ENCODE measurements around the gene IL20RB. TPM values are rescaled to one million over a fixed set of nuclear protein-coding genes. Genes with fewer than 3 reads are reported as not detected.

The IL20RB gene
- total and polyA plus RNA-seq, 2 of the 13 experiments (the other 11 are each of a cell fraction or from before 2014, with no cell fraction given) = 0.22 to 0.32 TPM

GRCh38 chr3:137011153-137011552 lies 53.4 kb downstream of the IL20RB start:
- no peak for DNase-seq (ENCODE audit: low spot score)
- H2AFZ ChIP-seq (ENCODE audit: low read length) = no peak overlapping the region
- H3K4me3 ChIP-seq (replicated peaks in 1 of 3; ENCODE audit: insufficient read depth in 1 of 3, low read depth in 2 of 3, low read length in 3 of 3) = no peak overlapping the region
- no peak for TF ChIP-seq PHB2 (IDR thresholded peaks at IDR 0.05; ENCODE audit: partially characterized antibody)
- TF ChIP-seq HOXA5 (CRISPR knock-in tag; IDR thresholded peaks at IDR 0.05) = no peak
- TF ChIP-seq NFRKB (IDR thresholded peaks at IDR 0.05) = no peak
- TF ChIP-seq, protein P1, sequence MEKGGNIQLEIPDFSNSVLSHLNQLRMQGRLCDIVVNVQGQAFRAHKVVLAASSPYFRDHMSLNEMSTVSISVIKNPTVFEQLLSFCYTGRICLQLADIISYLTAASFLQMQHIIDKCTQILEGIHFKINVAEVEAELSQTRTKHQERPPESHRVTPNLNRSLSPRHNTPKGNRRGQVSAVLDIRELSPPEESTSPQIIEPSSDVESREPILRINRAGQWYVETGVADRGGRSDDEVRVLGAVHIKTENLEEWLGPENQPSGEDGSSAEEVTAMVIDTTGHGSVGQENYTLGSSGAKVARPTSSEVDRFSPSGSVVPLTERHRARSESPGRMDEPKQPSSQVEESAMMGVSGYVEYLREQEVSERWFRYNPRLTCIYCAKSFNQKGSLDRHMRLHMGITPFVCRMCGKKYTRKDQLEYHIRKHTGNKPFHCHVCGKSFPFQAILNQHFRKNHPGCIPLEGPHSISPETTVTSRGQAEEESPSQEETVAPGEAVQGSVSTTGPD (CRISPR knock-in tag; IDR thresholded peaks at IDR 0.05) = no peak
- ATAC-seq = no peak
- no peak for FAIRE-seq
- CTCF ChIA-PET (ENCODE audit: low intra/inter-chr PET ratio, low total read pairs) = no interaction called here
- intact Hi-C loops (cut with micrococcal nuclease; ENCODE audit: unreplicated experiment) (no loop called here), in situ Hi-C loops (cut with HindIII; ENCODE audit: extremely low pct_ligation_motif_present, low pct_unique_long_range_greater_than_20kb) (loop anchor here (5.0 to 25.0 kb wide), 3 partner anchors 254 to 936 kb away; no protein-coding TSS in a partner anchor)
- BruUV-seq (replicated peaks) = no TSS peak
- H3K4me1 ChIP-seq (ENCODE audit: insufficient read depth, low read length) = peaks cover 16% of the 10 kb centered on the region
- 85% methylated on average over 4 of the region's 4 CpGs for WGBS (ENCODE audit: low lambda C conversion rate)
- POLR2A ChIA-PET = no interaction called here
- no peaks in the 10 kb centered on the region for H3K36me3 ChIP-seq (replicated peaks in 1 of 2; ENCODE audit: control insufficient read depth in 1 of 2, insufficient read depth in 2 of 2, low read length in 2 of 2)
- H3K9ac ChIP-seq (ENCODE audit: insufficient read depth, low read depth, low read length) = no peak overlapping the region
- no peak overlapping the region for H3K27ac ChIP-seq (ENCODE audit: extremely low read length, insufficient read depth, low read length)
- no peak overlapping the region for H3K4me2 ChIP-seq (ENCODE audit: low read depth, low read length)
- no peaks in the 10 kb centered on the region for H4K20me1 ChIP-seq (ENCODE audit: insufficient read depth, low read length)
- H3K79me2 ChIP-seq (ENCODE audit: insufficient read depth, low read length) = no peaks in the 10 kb centered on the region
- no peaks in the 10 kb centered on the region for H3K9me3 ChIP-seq (ENCODE audit: low read length)
- H3K27me3 ChIP-seq (ENCODE audit: control insufficient read depth in 1 of 2, insufficient read depth in 2 of 2, low read length in 2 of 2) = no peaks in the 10 kb centered on the region; a peak in 1 of 5 replicates

DNA sequence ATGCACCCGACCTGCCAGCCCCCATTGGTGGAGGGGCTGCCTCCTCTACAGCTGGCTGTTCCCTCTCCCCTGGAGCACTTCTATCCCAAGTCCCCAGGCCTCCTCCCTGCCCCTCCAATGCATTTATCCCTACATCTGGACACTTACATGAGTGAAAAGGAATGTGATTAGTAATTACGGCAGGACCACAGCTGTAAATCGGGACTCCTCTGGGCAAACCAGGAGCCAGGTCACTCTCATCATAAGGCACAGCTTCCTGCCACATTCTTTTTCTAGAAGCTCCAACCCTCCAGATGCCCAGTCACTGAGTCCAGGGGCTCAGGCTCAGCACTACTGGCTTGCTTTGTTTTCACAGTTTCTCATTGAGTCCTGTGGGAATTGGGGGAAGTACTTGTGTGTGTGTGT lies 54.3 kb downstream of the IL20RB start:
- 48% methylated on average over 3 of the region's 3 CpGs for WGBS (ENCODE audit: low lambda C conversion rate)
- H4K20me1 ChIP-seq (ENCODE audit: insufficient read depth, low read length) = no peaks in the 10 kb centered on the region
- ChIA-PET CTCF (ENCODE audit: low intra/inter-chr PET ratio, low total read pairs) (interaction anchor here (3.0 kb wide), 1 partner anchor 254 kb away, joined by 45 read pairs; no protein-coding TSS in a partner anchor), POLR2A (no interaction called here)
- FAIRE-seq (no peak), ATAC-seq (no peak), DNase-seq (ENCODE audit: low spot score) (no peak)
- H3K4me1 ChIP-seq (ENCODE audit: insufficient read depth, low read length) = peaks cover 16% of the 10 kb centered on the region
- no peaks in the 10 kb centered on the region for H3K79me2 ChIP-seq (ENCODE audit: insufficient read depth, low read length)
- H3K36me3 ChIP-seq (replicated peaks in 1 of 2; ENCODE audit: control insufficient read depth in 1 of 2, insufficient read depth in 2 of 2, low read length in 2 of 2) = no peaks in the 10 kb centered on the region
- intact Hi-C loops (cut with micrococcal nuclease; ENCODE audit: unreplicated experiment) (loop anchor here (2.0 kb wide), 1 partner anchor 149 kb away; the partner anchor contains the start of gene NCK1), in situ Hi-C loops (cut with HindIII; ENCODE audit: extremely low pct_ligation_motif_present, low pct_unique_long_range_greater_than_20kb) (loop anchor here (5.0 to 25.0 kb wide), 3 partner anchors 255 to 937 kb away; no protein-coding TSS in a partner anchor)
- H3K4me2 ChIP-seq (ENCODE audit: low read depth, low read length) = 0 out of 2 replicates have a peak overlapping the region, but pooled peaks have one; percentile 7
- no peak overlapping the region for H3K9ac ChIP-seq (ENCODE audit: insufficient read depth, low read depth, low read length)
- H3K4me3 ChIP-seq (replicated peaks in 1 of 3; ENCODE audit: insufficient read depth in 1 of 3, low read depth in 2 of 3, low read length in 3 of 3) = no peak overlapping the region
- no peak overlapping the region for H3K27ac ChIP-seq (ENCODE audit: extremely low read length, insufficient read depth, low read length)
- no peaks in the 10 kb centered on the region for H3K9me3 ChIP-seq (ENCODE audit: low read length)
- no TSS peak for BruUV-seq (replicated peaks)
- no peak overlapping the region for H2AFZ ChIP-seq (ENCODE audit: low read length)
- H3K27me3 ChIP-seq (ENCODE audit: control insufficient read depth in 1 of 2, insufficient read depth in 2 of 2, low read length in 2 of 2) = no peaks in the 10 kb centered on the region; a peak in 1 of 5 replicates
- TF ChIP-seq IKZF4 (CRISPR knock-in tag; IDR thresholded peaks at IDR 0.05; ENCODE audit: borderline replicate concordance, low read depth, not compliant biosample characterization) (no peak), EHMT2 (IDR thresholded peaks at IDR 0.05; ENCODE audit: borderline replicate concordance, low read depth, low read length) (no peak), HHEX (CRISPR knock-in tag; IDR thresholded peaks at IDR 0.05) (no peak), CTCF (CRISPR knock-in tag; IDR thresholded peaks at IDR 0.05) (no peak)
- TF ChIP-seq, protein P2, sequence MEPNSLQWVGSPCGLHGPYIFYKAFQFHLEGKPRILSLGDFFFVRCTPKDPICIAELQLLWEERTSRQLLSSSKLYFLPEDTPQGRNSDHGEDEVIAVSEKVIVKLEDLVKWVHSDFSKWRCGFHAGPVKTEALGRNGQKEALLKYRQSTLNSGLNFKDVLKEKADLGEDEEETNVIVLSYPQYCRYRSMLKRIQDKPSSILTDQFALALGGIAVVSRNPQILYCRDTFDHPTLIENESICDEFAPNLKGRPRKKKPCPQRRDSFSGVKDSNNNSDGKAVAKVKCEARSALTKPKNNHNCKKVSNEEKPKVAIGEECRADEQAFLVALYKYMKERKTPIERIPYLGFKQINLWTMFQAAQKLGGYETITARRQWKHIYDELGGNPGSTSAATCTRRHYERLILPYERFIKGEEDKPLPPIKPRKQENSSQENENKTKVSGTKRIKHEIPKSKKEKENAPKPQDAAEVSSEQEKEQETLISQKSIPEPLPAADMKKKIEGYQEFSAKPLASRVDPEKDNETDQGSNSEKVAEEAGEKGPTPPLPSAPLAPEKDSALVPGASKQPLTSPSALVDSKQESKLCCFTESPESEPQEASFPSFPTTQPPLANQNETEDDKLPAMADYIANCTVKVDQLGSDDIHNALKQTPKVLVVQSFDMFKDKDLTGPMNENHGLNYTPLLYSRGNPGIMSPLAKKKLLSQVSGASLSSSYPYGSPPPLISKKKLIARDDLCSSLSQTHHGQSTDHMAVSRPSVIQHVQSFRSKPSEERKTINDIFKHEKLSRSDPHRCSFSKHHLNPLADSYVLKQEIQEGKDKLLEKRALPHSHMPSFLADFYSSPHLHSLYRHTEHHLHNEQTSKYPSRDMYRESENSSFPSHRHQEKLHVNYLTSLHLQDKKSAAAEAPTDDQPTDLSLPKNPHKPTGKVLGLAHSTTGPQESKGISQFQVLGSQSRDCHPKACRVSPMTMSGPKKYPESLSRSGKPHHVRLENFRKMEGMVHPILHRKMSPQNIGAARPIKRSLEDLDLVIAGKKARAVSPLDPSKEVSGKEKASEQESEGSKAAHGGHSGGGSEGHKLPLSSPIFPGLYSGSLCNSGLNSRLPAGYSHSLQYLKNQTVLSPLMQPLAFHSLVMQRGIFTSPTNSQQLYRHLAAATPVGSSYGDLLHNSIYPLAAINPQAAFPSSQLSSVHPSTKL (CRISPR knock-in tag; IDR thresholded peaks at IDR 0.05) = no peak
- TF ChIP-seq, protein P3, sequence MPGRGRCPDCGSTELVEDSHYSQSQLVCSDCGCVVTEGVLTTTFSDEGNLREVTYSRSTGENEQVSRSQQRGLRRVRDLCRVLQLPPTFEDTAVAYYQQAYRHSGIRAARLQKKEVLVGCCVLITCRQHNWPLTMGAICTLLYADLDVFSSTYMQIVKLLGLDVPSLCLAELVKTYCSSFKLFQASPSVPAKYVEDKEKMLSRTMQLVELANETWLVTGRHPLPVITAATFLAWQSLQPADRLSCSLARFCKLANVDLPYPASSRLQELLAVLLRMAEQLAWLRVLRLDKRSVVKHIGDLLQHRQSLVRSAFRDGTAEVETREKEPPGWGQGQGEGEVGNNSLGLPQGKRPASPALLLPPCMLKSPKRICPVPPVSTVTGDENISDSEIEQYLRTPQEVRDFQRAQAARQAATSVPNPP (CRISPR knock-in tag; IDR thresholded peaks at IDR 0.05) = no peak

Measured in HepG2 (cell line).